GM23248 (cell line): Measurements from ENCODE around the gene ICE1. TPM values are rescaled to one million over a fixed set of nuclear protein-coding genes. Genes with fewer than 3 reads are reported as not detected.

ENCODE experiments used
- DNase-seq: peaks from one replicate; pipeline ENCODE4 v3.0.0-alpha.2; 2015
- H2AFZ ChIP-seq: fragments of 200-600 bp; sonication (generic); 2 replicates; pipeline ENCODE4 v1.6.1; 2016; ENCODE audit warnings: antibody characterized with exemption
- H3F3A ChIP-seq: fragments of 200-600 bp; sonication (generic); 2 replicates; pipeline ENCODE4 v1.6.1; 2016; ENCODE audit warnings: mild to moderate bottlenecking, antibody characterized with exemption, mixed run types; ENCODE audit not compliant: insufficient read depth
- H3K27ac ChIP-seq: fragments of 200-600 bp; sonication (generic); 2 replicates; pipeline ENCODE4 v1.5.1; 2016; ENCODE audit warnings: mild to moderate bottlenecking
- H3K27me3 ChIP-seq: fragments of 200-600 bp; sonication (generic); replicated peaks from 2 replicates; pipeline ENCODE4 v1.6.1; 2016; ENCODE audit warnings: mild to moderate bottlenecking; ENCODE audit not compliant: insufficient read depth
- H3K36me3 ChIP-seq: fragments of 200-600 bp; sonication (generic); 2 replicates; pipeline ENCODE4 v1.6.1; 2016; ENCODE audit warnings: low read depth, mild to moderate bottlenecking
- H3K4me1 ChIP-seq: fragments of 200-600 bp; sonication (generic); 2 replicates; pipeline ENCODE4 v1.6.1; 2016; ENCODE audit warnings: mild to moderate bottlenecking; ENCODE audit not compliant: insufficient read depth
- H3K4me2 ChIP-seq: fragments of 200-600 bp; sonication (generic); one replicate; pipeline ENCODE4 v1.6.1; 2016; ENCODE audit warnings: mild to moderate bottlenecking; ENCODE audit not compliant: unreplicated experiment
- H3K4me3 ChIP-seq: fragments of 200-600 bp; sonication (generic); 2 replicates; pipeline ENCODE4 v1.5.1; 2016; ENCODE audit warnings: mild to moderate bottlenecking
- H3K79me2 ChIP-seq: fragments of 200-600 bp; sonication (generic); 2 replicates; pipeline ENCODE4 v1.6.1; 2016; ENCODE audit warnings: mild to moderate bottlenecking; ENCODE audit not compliant: insufficient read depth
- H3K9ac ChIP-seq: fragments of 200-600 bp; sonication (generic); 2 replicates; pipeline ENCODE4 v1.6.1; 2016; ENCODE audit warnings: mild to moderate bottlenecking
- H3K9me2 ChIP-seq: fragments of 200-600 bp; sonication (generic); 2 replicates; pipeline ENCODE4 v1.6.1; 2016; ENCODE audit warnings: mixed run types, mild to moderate bottlenecking, moderate library complexity; ENCODE audit not compliant: insufficient read depth
- H3K9me3 ChIP-seq: fragments of 200-600 bp; sonication (generic); one replicate; pipeline ENCODE4 v1.6.1; 2017; ENCODE audit warnings: low read depth
- H4K20me1 ChIP-seq: fragments of 200-600 bp; sonication (generic); 2 replicates; pipeline ENCODE4 v1.6.0; 2016; ENCODE audit not compliant: insufficient read depth
- EZH2 ChIP-seq: fragments of 200-600 bp; sonication (generic); IDR thresholded peaks from 2 replicates; pipeline ENCODE4 v1.6.1; 2018; ENCODE audit warnings: antibody characterized with exemption, mild to moderate bottlenecking; ENCODE audit not compliant: insufficient read depth, poor library complexity, severe bottlenecking
- EZH2phosphoT487 ChIP-seq: fragments of 200-600 bp; sonication (generic); IDR thresholded peaks from 2 replicates; pipeline ENCODE4 v1.6.1; 2018; ENCODE audit warnings: antibody characterized with exemption, moderate library complexity, mild to moderate bottlenecking, low read depth; ENCODE audit not compliant: insufficient read depth
- WGBS, 2 experiments: methylation state at CpG; one replicate each; pipeline ENCODE4 v1.1.6; 2015 to 2017; ENCODE audit warnings: low lambda C conversion rate in 2 of 2, low coverage in 1 of 2; ENCODE audit errors: missing lambda C conversion rate in 2 of 2; 5-methylcytosine and 5-hydroxymethylcytosine counted together
- in situ Hi-C: fragments of 300-500 bp; cut with MboI; formaldehyde crosslinking; loops from 2 replicates; pipeline ENCODE4 v1.15.0; 2020
- polyA plus RNA-seq: library from polyadenylated mRNA; unstranded; fragments of >200 nt; fragmentation: Nextera tagmentation; extraction: Ambion mirVana; gene quantifications from 2 replicates; pipeline ENCODE4 v1.2.1, GENCODE V29; 2016
- total RNA-seq: library from RNA; depleted of rRNA; stranded (reverse); fragments of >200 nt; shearing (Covaris generic); gene quantifications from 2 replicates; pipeline ENCODE4 v1.2.3, GENCODE V29; 2014

Gene ICE1
- total and polyA plus RNA-seq, 2 experiments from 2014 or later: 12.2 to 17.0 TPM

- Histone ChIP-seq H3K79me2 (no peaks in the 10 kb centered on the region), H3K27ac (no peak overlapping the region), H3F3A (no peaks in the 10 kb centered on the region), H3K36me3 (no peaks in the 10 kb centered on the region), H3K9me3 (no peaks in the 10 kb centered on the region), H3K4me1 (no peaks in the 10 kb centered on the region), H3K4me2 (no peak overlapping the region), H3K9ac (no peak overlapping the region), H4K20me1 (no peaks in the 10 kb centered on the region), H2AFZ (no peak overlapping the region), H3K27me3 (no peaks in the 10 kb centered on the region), H3K9me2 (no peaks in the 10 kb centered on the region), H3K4me3 (no peak overlapping the region)
- DNase-seq: no peak
- TF ChIP-seq EZH2phosphoT487 (no peak), EZH2 (no peak)
- in situ Hi-C loops: no loop called here
- WGBS, 2 experiments: 49 to 60% methylated on average over 4 of the region's 4 CpGs
Measured at GRCh38 chr5:5536871-5537270, 114.4 kb downstream of the ICE1 start.

DNA sequence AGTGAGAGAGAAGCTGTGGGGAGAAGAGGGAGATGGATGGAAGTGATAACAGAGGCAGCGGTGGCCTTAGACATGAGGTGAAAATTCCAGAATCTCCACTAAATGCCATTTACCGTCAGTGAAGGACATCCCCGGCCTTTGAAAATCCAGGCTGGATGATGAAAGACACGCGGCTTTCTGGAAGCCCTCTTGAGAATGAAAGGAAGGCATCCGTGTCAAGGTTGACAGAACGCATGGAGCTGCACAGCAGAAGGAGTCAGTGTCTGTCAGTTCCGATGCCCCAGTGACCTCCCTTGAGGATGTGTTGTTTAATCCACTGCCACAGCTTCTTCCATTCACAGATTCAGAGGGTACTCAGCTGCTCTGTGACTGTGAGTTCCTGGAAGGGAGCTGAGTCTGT, 114.9 kb downstream of the ICE1 start:
- 36 to 50% methylated on average over 8 of the region's 8 CpGs for WGBS, 2 experiments
- in situ Hi-C loops: no loop called here
- Histone ChIP-seq H2AFZ (no peak overlapping the region), H3K4me3 (no peak overlapping the region), H3K4me1 (no peaks in the 10 kb centered on the region), H3K9me2 (no peaks in the 10 kb centered on the region), H3K9me3 (no peaks in the 10 kb centered on the region), H3F3A (no peaks in the 10 kb centered on the region), H4K20me1 (no peaks in the 10 kb centered on the region), H3K9ac (no peak overlapping the region), H3K79me2 (no peaks in the 10 kb centered on the region), H3K27ac (no peak overlapping the region), H3K36me3 (no peaks in the 10 kb centered on the region), H3K27me3 (no peaks in the 10 kb centered on the region), H3K4me2 (no peak overlapping the region)
- DNase-seq: no peak
- no peak for TF ChIP-seq EZH2
- TF ChIP-seq EZH2phosphoT487: no peak

DNA sequence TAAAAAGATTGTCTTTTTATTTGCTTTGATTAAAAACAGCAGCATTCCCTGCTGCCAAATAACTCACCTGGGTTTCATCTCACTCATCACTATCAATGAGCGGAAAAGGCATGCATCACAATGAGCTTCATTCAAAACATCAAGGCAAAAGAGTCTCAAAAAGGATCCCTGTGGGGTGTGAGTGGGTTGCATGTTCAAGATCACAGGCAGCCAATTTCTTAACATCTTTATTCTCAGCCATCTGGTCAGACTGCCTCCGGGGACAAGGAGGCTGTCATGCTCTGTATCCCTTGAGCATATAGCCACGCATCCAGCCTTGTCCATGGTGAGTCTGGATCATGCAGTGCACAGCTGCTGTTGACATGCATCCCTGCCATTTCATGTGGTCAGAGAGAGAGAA, 117.1 kb downstream of the ICE1 start:
- H3K79me2 ChIP-seq: no peaks in the 10 kb centered on the region
- TF ChIP-seq EZH2 (no peak), EZH2phosphoT487 (no peak)
- H4K20me1 ChIP-seq: no peaks in the 10 kb centered on the region
- in situ Hi-C loops: no loop called here
- H3F3A ChIP-seq: no peaks in the 10 kb centered on the region
- H3K9ac ChIP-seq: no peak overlapping the region
- H3K36me3 ChIP-seq: no peaks in the 10 kb centered on the region
- no peak overlapping the region for H3K27ac ChIP-seq
- H2AFZ ChIP-seq: no peak overlapping the region
- H3K4me2 ChIP-seq: no peak overlapping the region
- H3K27me3 ChIP-seq: no peaks in the 10 kb centered on the region
- no peaks in the 10 kb centered on the region for H3K9me3 ChIP-seq
- DNase-seq: no peak
- H3K4me1 ChIP-seq: no peaks in the 10 kb centered on the region
- H3K4me3 ChIP-seq: no peak overlapping the region
- 2% methylated on average over 3 of the region's 3 CpGs for WGBS, 2 experiments
- H3K9me2 ChIP-seq: no peaks in the 10 kb centered on the region
